HG03442 (cell line): Measurements from ENCODE around the gene COL23A1.

Experiments used
- ATAC-seq: cut with Tn5 transposase; IDR thresholded peaks from one replicate; pipeline ENCODE4 v1.9.1; 2021; ENCODE audit warnings: mild to moderate bottlenecking, moderate library complexity; ENCODE audit not compliant: unreplicated experiment

Gene COL23A1

DNA sequence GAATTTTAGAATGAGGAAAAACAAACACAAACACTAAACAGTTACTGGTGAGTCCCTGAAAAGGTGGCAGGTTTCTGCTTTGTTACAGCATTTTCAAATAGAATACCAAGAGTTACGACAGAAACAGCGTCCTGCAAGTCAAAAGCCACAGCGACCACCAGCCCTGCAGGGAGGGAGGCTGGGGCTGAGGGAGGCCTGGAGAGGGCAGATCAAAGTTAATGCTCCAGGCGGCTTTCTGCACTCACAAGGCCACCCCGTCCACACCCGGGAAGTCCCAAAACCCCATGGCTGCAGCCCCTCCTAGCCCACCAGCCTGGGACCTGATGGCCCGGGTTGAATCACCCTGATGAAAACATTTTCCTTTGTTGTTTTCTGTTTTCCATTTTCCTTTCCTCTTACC is 29.3 kb downstream of the COL23A1 start:
- ATAC-seq = no peak

GRCh38 chr5:178557416-178557815 is 32.8 kb downstream of the COL23A1 start:
- ATAC-seq = no peak

DNA sequence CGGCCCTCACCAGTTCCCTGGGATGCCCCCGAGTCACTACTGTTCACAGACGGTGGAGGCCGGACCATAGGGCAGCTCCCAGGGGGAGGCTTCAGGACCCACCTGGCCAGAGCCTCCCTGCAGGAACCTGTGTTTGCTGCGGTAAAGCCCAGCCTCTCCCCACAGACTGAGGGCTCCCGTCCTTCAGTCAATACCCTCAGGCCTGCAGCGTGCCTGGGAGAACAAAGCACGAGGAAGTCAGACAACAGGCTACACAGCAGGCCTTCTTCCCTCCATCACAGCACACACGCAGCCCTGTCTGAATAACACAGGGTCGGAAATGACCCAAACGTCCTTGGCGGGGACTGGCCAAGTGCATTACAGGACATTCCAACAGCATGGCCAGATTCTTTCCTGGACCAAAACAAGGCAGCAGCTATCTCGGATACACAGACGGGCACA is 34.4 kb downstream of the COL23A1 start:
- ATAC-seq = no peak

DNA sequence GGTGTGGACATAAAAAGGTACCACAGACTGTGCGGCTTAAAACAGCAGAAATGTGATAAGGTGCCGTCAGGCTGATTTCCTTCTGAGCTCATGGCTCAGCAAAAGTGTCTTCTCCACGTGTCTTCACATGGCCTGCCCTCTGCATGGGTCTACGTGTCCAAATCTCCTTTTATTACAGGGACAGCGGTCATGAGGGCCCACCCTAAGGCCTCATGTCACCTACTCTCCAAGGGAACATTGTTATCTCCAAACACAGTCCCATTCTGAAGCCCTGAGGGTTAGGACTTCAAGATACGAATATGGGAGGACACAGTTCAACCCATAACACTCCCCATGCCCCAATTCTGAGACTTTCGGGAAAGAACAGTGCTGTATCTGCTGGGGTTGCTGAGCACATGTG is 35.2 kb downstream of the COL23A1 start:
- ATAC-seq = no peak

GRCh38 chr5:178554311-178554710 is 35.9 kb downstream of the COL23A1 start:
- no peak for ATAC-seq

DNA sequence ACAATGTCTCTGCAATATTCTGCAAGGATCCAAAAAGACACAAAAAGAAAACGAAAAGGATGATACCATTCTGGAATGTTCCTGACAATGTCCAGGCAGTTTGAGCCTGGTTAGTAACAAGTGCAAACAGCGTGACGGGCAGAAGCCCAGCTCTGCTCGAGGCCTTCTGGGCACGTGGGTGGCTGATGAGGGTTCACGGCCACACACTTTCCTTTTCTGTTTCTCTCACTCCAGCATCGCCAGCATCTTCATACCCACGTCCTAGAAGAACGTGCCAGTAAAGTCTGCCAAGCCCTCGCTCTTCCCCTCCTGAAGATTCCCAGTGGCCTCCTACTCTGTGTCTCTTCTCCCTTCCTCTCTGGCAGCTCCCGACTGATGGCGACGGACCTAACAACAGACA is 36.7 kb downstream of the COL23A1 start:
- no peak for ATAC-seq

GRCh38 chr5:178551468-178551867 is 38.7 kb downstream of the COL23A1 start:
- ATAC-seq = no peak

DNA sequence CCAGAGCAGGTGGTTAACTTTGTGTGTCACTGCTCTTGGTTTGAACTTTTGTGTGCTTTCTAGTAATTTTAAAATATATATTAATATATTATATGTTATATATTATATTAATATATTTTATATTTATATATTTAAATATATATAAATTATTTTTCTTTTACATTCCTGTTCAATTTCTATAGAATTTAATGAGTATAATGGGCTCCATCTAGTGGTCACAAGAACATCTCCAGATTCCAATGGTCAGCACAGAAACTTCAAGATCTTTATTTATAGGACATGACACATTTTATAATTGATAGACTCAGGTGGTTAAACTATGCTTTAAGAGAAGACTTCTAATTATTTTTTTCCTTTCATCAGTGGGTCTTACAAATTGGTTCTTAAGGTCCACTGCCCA is 39.1 kb downstream of the COL23A1 start:
- no peak for ATAC-seq

GRCh38 chr5:178548746-178549145 is 41.4 kb downstream of the COL23A1 start:
- ATAC-seq = no peak

- ATAC-seq = no peak
These were observed 42.3 kb downstream of the COL23A1 start for GRCh38 chr5:178547753-178548415.

- no peak for ATAC-seq
These were observed 43.0 kb downstream of the COL23A1 start for GRCh38 chr5:178547052-178547666.

DNA sequence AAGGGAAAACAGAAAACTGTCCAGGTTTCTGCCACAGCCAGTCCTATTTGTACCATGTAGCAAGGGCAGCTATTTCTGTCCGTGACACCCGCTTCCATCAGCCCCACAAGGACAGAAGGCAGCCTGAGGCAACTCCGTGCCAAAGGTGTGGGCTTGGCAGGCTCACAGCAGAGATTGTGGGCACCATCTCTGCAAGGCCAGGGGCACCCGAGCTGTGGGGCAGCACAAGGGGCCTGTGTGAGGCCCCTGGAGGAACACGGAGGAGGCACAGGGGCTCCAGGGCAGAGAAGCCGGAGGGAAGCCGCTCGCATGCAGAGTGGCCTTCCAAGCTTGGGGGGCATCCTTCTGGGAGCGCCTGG is 43.5 kb downstream of the COL23A1 start:
- no peak for ATAC-seq

- ATAC-seq = no peak
These were observed 44.1 kb downstream of the COL23A1 start for GRCh38 chr5:178545941-178546674.

DNA sequence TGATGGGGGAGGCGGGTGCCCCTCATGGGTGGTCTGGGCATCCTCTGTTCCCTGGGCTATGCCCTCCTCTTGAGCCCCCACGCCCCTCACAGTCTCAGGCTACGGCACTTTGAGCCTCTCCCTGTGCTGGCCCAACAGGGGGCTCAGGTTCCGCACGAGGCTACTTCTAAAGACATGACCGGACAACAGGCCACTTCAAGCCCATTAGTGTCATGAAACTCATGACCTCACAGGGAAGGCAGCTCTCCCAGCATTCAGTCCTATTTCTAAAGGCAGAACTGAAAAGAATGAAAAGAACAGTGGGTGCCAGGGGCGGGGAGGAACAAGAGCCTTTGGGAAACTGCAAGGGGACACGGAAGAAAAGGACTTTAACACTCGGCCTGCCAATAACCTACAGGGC is 45.0 kb downstream of the COL23A1 start:
- ATAC-seq = no peak

GRCh38 chr5:178544166-178544834 is 45.9 kb downstream of the COL23A1 start:
- ATAC-seq = no peak

GRCh38 chr5:178542455-178542854 is 47.7 kb downstream of the COL23A1 start:
- no peak for ATAC-seq

GRCh38 chr5:178540526-178540925 is 49.7 kb downstream of the COL23A1 start:
- ATAC-seq = no peak

DNA sequence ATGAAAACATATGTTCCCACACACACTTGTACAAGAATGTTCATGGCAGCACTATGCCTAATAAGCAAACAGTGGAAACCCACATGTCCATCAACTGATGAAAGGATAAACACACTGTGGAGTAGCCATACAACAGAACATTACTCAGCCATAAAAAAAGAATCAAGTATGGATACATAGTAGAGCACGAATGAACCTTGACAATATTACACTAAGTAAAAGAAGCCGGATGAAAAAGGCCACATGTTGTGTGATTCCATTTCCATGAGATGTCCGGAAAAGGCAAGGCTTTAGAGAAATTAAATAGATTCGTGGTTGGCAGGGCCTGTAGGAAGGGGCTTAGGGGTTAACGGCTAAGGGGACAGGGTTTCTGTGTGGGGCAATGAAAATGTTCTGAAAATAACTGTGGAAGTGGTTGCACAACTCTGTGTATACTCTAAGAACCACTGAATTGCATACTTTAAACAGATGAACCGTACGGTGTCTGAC is 51.4 kb downstream of the COL23A1 start:
- no peak for ATAC-seq

- no peak for ATAC-seq
These were observed 52.5 kb downstream of the COL23A1 start for GRCh38 chr5:178537467-178538371.
